Heart left ventricle (tissue), 13 donors: ENCODE measurements around the gene SIRT1.

Experiments used
- CTCF ChIP-seq, 12 donors: fragments of 200-600 bp; sonication (generic) in 4 of 12; IDR thresholded peaks; one replicate each; pipeline versions ENCODE4 v1.5.0 to v1.8.0; 2018 to 2022; ENCODE audit warnings: antibody characterized with exemption in 12 of 12, mild to moderate bottlenecking in 5 of 12
- POLR2A ChIP-seq, 2 donors: fragments of 450-650 bp; IDR thresholded peaks; one replicate each; pipeline ENCODE4 v1.6.1; 2017; ENCODE audit warnings: antibody characterized with exemption in 2 of 2, mild to moderate bottlenecking in 2 of 2, moderate library complexity in 2 of 2
- donor health status: ischemic (EF 13 %, LVEDD 7.1; RV severe dilation, severe dysfunction).
- donor health status: DM: no; HTN: yes; CAD: no.
- donor health status: DM: no; HTN: no; CAD: no.
- donor health status: ischemic (EF 25% LVEDD 6.9; RV normal size, moderate dysfunction).
- donor health status: ischemic (EF 25% LVEDD 5.7; RV mildly dilated, moderate dysfunction).
- donor health status: ischemic (EF 35%, LVEDD 5.7; RV mildly dilated, moderate dysfunction).
- donor health status: nonischemic (EF 11% LVEDD 7.7; RV severe dilation, severe dysfunction).
- donor health status: DM: yes; HTN: yes; CAD: no.
- donor health status: PGD.
- donor health status: ischemic (EF 29% LVEDD 5.4; RV normal size, mild dysfunction).
- donor health status: nonischemic (EF 23%, LVEDD 6.1; RV moderate dilation, normal function).

DNA sequence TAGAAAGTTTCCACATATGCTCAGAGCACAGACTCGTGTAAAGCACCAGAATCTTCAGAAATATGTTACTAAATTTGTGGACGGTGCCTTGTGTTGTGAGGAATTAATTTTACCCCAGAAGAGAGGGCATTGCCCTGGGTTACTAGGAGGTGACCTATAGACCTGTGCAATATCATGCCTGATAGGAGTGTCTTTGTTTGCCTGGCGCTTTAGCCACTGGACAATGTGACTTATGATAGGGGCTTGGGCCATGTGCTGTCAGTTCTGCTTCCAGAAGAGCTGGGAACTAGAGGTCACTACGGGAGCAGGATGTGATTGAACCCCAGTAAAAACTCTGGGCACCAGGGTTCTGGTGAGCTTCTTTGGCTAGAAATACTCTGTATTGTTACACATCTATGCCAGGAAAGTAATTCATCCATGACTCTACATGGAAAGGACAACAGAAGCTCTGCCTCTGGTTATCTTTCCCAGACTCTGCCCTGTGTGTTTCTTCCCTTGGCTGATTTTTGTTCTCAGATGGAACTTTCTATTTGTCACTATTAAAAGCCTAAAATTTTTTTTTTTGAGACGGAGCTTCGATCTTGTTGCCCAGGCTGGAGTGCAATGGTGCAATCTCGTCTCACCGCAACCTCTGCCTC lies 75.5 kb downstream of the SIRT1 start:
- TF ChIP-seq CTCF (IDR thresholded peaks at IDR 0.05) (no peak), POLR2A (IDR thresholded peaks at IDR 0.05) (no peak)
